ENCODE results near the gene SCRN2. TPM values are rescaled to one million over a fixed set of nuclear protein-coding genes. Genes with fewer than 3 reads are reported as not detected.
A peak's percentile ranks its signal among the peaks of the same experiment; 100 is the strongest.

SCRN2 gene
- total RNA-seq, 4 donors from 2014 or later, result 43.6 to 72.6 (median 60.3) TPM

DNA sequence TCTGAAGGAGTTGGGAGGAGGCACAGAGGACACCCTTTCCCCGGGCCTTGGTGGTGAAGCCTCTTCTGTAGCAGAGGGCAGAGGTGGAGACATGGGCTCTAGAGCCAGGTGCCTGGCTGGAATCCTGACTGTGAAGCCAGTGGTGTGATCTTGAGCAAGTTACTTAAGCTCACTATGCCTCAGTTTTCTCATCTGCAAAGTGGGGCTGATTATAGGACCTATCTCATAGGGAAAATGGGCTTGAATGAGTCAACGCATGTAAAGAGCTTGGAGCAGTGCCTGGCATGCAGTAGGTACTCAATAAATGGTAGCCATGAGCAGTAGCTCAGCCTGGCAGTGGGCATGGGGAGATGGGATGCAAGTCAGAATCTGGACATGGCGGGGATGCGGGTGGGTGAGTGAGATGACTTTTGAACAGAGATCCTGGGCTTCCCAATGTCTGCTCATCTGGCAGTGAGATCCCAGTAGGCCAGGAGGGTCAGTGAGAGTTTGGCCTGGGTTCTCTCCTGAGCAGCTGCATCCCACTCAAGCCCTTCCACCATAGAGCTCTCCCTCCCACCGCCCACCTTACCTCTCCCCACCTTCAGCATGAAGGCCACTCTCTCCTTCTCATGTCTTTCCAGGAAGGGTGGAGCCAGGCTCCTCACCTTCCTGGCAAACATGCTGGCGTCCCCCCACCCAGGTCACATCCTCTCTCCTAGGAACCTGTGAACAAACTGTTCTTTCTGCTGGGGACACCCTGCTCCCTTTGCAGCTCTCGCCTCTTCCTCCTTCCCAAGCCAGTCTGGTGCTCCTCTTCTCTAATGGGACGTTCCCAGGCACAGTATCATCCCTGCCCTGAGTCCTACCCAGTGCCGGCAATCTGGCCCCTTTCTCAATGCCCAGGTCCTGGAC lies 41.9 kb upstream of the SCRN2 start:
- ATAC-seq (ENCODE audit: low FRiP score), result peak; percentile 17
- DNase-seq (ENCODE audit: low spot score), result no peak

GRCh38 chr17:47882247-47882646 lies 41.2 kb upstream of the SCRN2 start:
- no peak for TF ChIP-seq CTCF (IDR thresholded peaks at IDR 0.05)
- ATAC-seq (ENCODE audit: low FRiP score), result peak; percentile 73
- no peak for DNase-seq (ENCODE audit: low spot score)

More for the DNA sequence above, 41.9 kb upstream of the SCRN2 start:
- no peak for TF ChIP-seq CTCF (IDR thresholded peaks at IDR 0.05)

DNA sequence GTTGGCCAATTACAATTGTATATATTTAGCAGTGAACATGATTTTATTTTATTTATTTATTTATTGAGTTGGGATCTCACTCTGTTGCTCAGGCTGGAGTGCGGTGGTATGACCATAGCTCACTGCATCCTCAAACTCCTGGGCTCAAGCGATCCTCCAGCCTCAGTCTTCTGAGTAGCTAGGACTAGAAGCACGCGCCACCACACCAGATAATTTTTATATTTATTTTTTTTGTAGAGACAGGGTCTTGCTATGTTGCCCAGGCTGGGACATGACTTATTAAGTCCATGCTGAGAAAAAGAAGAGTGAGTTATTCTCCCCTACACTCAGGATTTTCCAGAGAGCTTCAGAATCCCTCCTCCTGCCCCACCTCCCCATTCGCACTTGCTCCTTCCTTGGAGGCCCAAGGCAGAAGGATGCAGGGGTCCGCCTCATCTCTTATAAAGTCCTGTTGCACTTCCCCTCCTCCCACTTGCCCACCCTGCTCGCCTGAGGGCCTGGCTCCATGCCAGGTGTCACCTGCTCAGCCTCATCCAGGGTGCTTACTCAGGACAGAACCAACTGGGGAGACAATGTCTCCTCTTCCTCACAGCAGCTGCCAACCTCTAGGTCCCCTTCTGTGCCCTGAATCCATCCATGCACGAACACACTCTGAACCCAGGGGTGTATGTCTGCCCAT lies 38.8 kb upstream of the SCRN2 start:
- no peak for TF ChIP-seq CTCF (IDR thresholded peaks at IDR 0.05)
- DNase-seq (ENCODE audit: low spot score), result no peak
- no peak for ATAC-seq (ENCODE audit: low FRiP score)

GRCh38 chr17:47879028-47879585 lies 38.0 kb upstream of the SCRN2 start:
- ATAC-seq (ENCODE audit: low FRiP score) (no peak), DNase-seq (ENCODE audit: low spot score) (no peak)
- no peak for TF ChIP-seq CTCF (IDR thresholded peaks at IDR 0.05)

- ATAC-seq (ENCODE audit: low FRiP score) (no peak), DNase-seq (ENCODE audit: low spot score) (no peak)
- TF ChIP-seq CTCF (IDR thresholded peaks at IDR 0.05), result no peak
Measured at GRCh38 chr17:47878203-47879027, 37.3 kb upstream of the SCRN2 start.

DNA sequence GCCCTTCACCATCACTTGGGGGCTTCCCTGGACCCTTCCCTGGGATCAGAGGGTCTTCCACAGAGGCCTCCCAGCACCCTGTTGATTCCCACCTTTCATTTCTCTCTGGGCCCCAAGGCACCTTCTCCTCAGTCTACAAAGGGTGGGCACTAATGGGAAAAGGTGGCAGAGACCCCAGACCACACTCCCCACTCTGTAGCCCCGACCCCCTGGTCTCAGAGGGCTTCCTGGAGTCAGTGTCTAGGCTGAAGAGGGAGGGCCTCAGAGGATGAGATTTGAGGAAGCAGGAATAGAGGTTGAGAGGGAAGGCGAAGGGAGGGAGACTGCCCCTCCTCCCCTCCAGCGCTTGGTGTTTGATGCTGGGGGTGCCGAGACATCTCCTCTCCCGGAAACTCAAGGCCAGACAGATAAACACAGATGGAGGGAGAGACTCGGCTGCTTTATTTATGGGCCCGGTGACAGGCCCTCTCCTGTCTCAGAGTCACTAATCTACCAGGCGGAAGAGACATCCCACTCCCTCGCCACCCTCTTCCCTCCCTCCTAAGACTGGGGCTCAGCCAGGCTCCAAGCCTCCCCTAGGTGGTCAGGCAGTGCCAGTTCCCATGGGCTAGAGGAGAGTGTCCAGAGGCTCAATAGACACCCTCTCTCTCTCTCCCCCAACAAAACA lies 36.4 kb upstream of the SCRN2 start:
- no peak for TF ChIP-seq CTCF (IDR thresholded peaks at IDR 0.05)
- DNase-seq (ENCODE audit: low spot score) (no peak), ATAC-seq (ENCODE audit: low FRiP score) (no peak)

Measured in omental fat pad (tissue), 4 donors.